Naive B cell (primary cell): ENCODE results near the gene NXN. TPM values are rescaled to one million over a fixed set of nuclear protein-coding genes. Genes with fewer than 3 reads are reported as not detected.
A peak's percentile ranks its signal among the peaks of the same experiment; 100 is the strongest.
"Not testable (repeated sequence)": the region's sequence is repeated elsewhere in the genome, so short reads cannot be mapped to it uniquely, and the experiment has no call there.

Experiments used
- ATAC-seq, 2 donors: fragments of 150-1000 bp; cut with Tn5 transposase; 2 replicates each; pipeline ENCODE4 v1.10.0; 2021; ENCODE audit warnings: low read depth in 2 of 2, mild to moderate bottlenecking in 2 of 2, moderate library complexity in 2 of 2
- DNase-seq: peaks from one replicate; pipeline ENCODE4 v3.0.0; 2022
- H3K27ac Mint-ChIP-seq, 6 donors: one replicate each; pipeline ENCODE4 v1.8.0; 2020 to 2022; ENCODE audit warnings: mild to moderate bottlenecking in 6 of 6, mixed read lengths in 6 of 6, moderate library complexity in 5 of 6, inconsistent platforms in 2 of 6
- H3K27me3 Mint-ChIP-seq, 3 donors: one replicate each; pipeline ENCODE4 v1.8.0; 2021 to 2022; ENCODE audit warnings: mixed read lengths in 3 of 3, mild to moderate bottlenecking in 1 of 3
- H3K36me3 Mint-ChIP-seq, 2 donors: one replicate each; pipeline ENCODE4 v1.8.0; 2020 to 2022; ENCODE audit warnings: mixed read lengths in 2 of 2, inconsistent platforms in 1 of 2, mild to moderate bottlenecking in 1 of 2
- H3K4me1 Mint-ChIP-seq, 3 donors: one replicate each; pipeline ENCODE4 v1.8.0; 2020 to 2022; ENCODE audit warnings: mixed read lengths in 3 of 3, inconsistent platforms in 1 of 3, mild to moderate bottlenecking in 1 of 3, moderate library complexity in 1 of 3
- H3K4me3 Mint-ChIP-seq, 8 donors: one replicate each; pipeline ENCODE4 v1.8.0; 2020 to 2022; ENCODE audit warnings: mild to moderate bottlenecking in 8 of 8, mixed read lengths in 8 of 8, moderate library complexity in 8 of 8, inconsistent platforms in 2 of 8
- H3K9me3 Mint-ChIP-seq, 7 donors: one replicate each; pipeline ENCODE4 v1.8.0; 2020 to 2022; ENCODE audit warnings: mixed read lengths in 7 of 7, mild to moderate bottlenecking in 5 of 7, inconsistent platforms in 2 of 7, moderate library complexity in 1 of 7
- polyA plus RNA-seq, 6 donors: library from polyadenylated mRNA; unstranded; fragments of 300-500 nt; fragmentation: Illumina TruSeq; gene quantifications; one replicate each; pipeline ENCODE4 v1.2.3, GENCODE V29; 2021; ENCODE audit warnings: low read depth in 6 of 6

The NXN gene
- polyA plus RNA-seq, 6 donors from 2014 or later, result 0.36 to 0.40 TPM; not detected in 4

DNA sequence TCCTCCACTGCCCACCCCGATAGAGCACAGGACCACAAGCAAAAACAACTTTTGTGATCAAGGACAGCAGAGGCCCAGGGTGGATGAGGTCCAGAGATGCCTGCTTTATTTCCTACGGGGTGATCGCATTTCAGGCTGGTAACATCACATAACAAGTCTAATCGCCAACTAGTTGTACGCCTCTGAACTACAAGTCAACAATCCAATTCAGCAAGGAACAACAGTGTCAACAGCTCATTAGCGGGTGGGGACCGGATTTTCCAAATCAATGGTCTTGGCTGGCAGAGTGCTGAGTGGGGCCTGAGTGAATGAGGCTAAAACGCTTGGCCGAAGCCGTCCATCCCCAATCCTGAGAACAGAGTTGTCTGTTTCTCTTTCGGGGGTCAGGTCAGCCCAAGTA, 180.3 kb downstream of the NXN start:
- Mint-ChIP-seq H3K36me3 (no peaks in the 10 kb centered on the region), H3K9me3 (no peaks in the 10 kb centered on the region), H3K27ac (no peak overlapping the region), H3K27me3 (no peaks in the 10 kb centered on the region), H3K4me1 (peaks cover 0 to 11% (median 5%) of the 10 kb centered on the region in 3 donors), H3K4me3 (no peak overlapping the region)
- DNase-seq, result no peak
- no peak for ATAC-seq

DNA sequence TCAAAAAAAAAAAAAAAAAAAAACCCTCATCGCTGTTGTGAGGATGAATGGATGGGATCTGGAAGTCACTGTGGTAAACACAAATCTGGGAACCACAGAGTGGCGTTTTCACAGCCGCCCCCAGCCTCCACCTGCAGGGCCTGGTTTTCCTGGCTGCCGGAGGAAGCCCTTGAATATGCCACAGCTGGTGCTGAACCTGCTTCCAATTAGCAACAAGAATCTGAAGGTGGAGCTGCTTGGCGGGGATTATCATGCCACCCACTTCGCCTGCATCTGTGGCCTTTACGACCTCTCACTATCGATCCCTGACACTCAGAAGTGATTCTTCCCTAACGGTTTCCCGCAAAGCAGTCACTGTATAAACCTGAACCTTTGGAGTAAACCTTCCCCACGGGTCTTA, 181.3 kb downstream of the NXN start:
- H3K9me3 Mint-ChIP-seq, result no peaks in the 10 kb centered on the region
- DNase-seq (no peak), ATAC-seq (no peak)
- H3K4me1 Mint-ChIP-seq, result peaks cover 0 to 11% (median 5%) of the 10 kb centered on the region in 3 donors
- H3K27me3 Mint-ChIP-seq, result no peaks in the 10 kb centered on the region
- no peak overlapping the region for H3K4me3 Mint-ChIP-seq
- H3K27ac Mint-ChIP-seq, result no peak overlapping the region
- no peaks in the 10 kb centered on the region for H3K36me3 Mint-ChIP-seq

DNA sequence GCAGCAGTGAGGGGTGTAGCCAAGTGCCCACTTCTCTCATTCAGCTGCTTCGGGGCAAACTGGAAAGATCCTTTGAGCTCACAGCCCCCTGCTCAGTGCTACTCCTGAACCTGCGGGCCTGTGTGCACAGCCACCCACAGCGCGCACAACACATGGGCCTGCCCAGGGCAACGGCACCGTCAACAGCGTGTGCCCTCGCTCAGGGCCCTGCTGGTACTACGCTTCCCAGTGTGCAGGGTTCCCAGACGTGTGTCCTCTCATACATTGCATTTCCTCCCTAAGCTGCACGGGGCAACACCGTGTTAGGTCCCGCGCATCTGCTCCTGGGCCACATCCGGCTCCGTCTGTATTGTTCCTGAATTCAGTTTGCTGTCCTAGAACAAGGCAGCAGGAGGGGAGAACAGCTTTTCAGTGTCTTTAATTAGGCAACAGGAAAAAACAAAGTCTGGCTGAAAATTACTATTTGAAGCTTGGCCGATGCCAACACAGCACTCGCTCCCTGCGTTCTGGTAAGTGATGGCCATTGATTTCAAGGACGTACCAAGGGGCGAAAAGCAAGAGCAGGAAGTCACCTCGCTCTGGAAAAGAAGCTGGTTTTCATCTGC, 182.2 kb downstream of the NXN start:
- Mint-ChIP-seq H3K27ac (peak overlapping the region in 1 of 6 donors; percentile 70), H3K36me3 (no peaks in the 10 kb centered on the region), H3K27me3 (no peaks in the 10 kb centered on the region), H3K9me3 (no peaks in the 10 kb centered on the region), H3K4me1 (peaks cover 0 to 11% (median 5%) of the 10 kb centered on the region in 3 donors), H3K4me3 (no peak overlapping the region)
- no peak for ATAC-seq
- no peak for DNase-seq

DNA sequence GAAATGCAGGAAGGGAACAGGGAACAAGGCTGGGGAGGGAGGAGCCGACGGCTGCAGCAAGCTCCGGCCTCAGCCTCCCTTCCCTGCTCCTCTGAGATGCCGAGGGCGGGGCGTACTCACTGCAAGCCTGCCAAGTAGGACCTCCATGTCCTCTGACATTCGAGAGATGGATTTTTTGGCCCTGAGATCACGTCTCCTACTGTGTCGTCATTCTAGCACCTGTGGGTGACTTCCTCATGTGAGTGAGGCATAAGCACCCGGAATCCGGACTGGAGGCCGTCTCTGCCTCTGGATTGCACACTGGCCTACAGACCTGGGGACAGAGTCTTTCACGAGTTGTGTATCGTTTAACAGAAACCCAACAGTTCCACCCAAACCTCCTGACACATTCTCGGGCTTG, 183.0 kb downstream of the NXN start:
- no peak for DNase-seq
- no peak overlapping the region for H3K4me3 Mint-ChIP-seq
- H3K4me1 Mint-ChIP-seq, result peaks cover 0 to 11% (median 5%) of the 10 kb centered on the region in 3 donors
- no peak for ATAC-seq
- no peaks in the 10 kb centered on the region for H3K9me3 Mint-ChIP-seq
- H3K27me3 Mint-ChIP-seq, result no peaks in the 10 kb centered on the region
- H3K27ac Mint-ChIP-seq, result peak overlapping the region in 3 of 6 donors; percentile 18 to 89 (median 22)
- H3K36me3 Mint-ChIP-seq, result no peaks in the 10 kb centered on the region

DNA sequence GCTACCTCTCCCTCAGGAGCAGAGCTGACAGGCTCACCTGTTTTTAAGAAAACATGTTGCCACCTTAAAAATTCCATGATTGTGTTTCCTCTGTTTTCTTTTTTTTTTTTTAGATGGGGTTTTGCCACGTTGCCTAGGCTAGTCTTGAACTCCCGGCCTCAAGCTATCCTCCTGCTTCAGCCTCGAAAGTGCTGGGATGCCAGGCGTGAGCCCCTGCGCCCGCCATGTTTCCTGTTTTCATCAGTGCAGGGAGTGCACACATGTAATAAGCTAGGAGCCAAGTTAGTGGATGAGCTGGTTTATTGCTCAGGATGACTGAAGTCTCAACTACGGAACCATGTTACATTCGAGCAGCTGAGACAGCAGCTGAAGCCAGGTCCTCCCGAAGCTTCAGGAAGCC, 183.9 kb downstream of the NXN start:
- peak overlapping the region in 2 of 6 donors; percentile 15 to 44 for H3K27ac Mint-ChIP-seq
- no peaks in the 10 kb centered on the region for H3K9me3 Mint-ChIP-seq
- no peaks in the 10 kb centered on the region for H3K27me3 Mint-ChIP-seq
- ATAC-seq (no peak), DNase-seq (no peak)
- peak overlapping the region in 1 of 8 donors; percentile 37 for H3K4me3 Mint-ChIP-seq
- H3K36me3 Mint-ChIP-seq, result peaks cover 7% of the 10 kb centered on the region in 2 donors
- H3K4me1 Mint-ChIP-seq, result peaks cover 0 to 13% (median 10%) of the 10 kb centered on the region in 3 donors

DNA sequence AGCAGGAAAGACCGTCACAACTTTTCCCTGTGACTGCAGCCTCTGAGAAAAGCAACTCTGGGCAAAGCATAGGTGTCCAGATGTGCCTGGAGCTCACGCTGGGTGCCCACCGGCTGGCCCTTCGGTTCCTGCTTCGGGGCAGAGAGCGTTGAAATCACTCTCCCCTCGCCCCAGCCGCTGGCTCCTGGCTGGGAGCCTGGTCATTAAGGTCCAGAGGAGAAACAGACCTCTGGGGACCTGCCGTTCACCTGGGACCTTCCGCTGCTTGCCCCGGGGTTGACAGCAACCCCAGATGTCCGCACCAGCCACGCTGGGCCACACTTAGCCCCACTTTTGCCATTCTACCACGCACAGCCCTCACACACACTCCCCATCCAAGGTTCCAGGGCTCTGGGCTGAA, 184.3 kb downstream of the NXN start:
- Mint-ChIP-seq H3K36me3 (peaks cover 7 to 8% of the 10 kb centered on the region in 2 donors), H3K27ac (peak overlapping the region in 2 of 6 donors; percentile 44 to 56), H3K9me3 (no peaks in the 10 kb centered on the region), H3K27me3 (no peaks in the 10 kb centered on the region), H3K4me1 (peaks cover 0 to 13% (median 10%) of the 10 kb centered on the region in 3 donors), H3K4me3 (no peak overlapping the region)
- DNase-seq, result no peak
- no peak for ATAC-seq

DNA sequence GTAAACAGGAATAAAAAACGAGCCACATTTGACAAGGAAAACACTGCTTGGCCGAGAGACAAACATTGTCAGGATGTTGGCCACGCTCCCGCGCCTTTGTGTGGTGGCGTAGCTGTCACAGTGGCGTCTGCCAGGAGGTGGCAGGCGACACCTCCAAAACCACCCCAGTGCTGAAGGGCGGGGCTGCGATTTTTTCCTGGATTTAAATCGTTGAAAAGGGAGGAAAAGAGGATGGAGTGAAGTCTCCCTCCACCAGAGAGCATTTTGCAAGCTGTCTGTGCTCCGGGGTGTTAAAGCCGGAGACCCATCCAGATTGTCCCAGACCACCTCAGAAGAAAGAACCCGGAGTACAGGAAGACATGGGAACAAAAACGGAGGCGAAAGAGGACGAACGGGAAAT, 184.7 kb downstream of the NXN start:
- peaks cover 7 to 8% of the 10 kb centered on the region in 2 donors for H3K36me3 Mint-ChIP-seq
- H3K4me3 Mint-ChIP-seq, result peak overlapping the region in 4 of 8 donors; percentile 24 to 52 (median 38)
- H3K27ac Mint-ChIP-seq, result peak overlapping the region in 4 of 6 donors; percentile 42 to 87 (median 64)
- peak; percentile 76 to 85 for ATAC-seq
- peak; percentile 24 for DNase-seq
- H3K9me3 Mint-ChIP-seq, result no peaks in the 10 kb centered on the region
- peaks cover 0 to 13% (median 10%) of the 10 kb centered on the region in 3 donors for H3K4me1 Mint-ChIP-seq
- H3K27me3 Mint-ChIP-seq, result no peaks in the 10 kb centered on the region

DNA sequence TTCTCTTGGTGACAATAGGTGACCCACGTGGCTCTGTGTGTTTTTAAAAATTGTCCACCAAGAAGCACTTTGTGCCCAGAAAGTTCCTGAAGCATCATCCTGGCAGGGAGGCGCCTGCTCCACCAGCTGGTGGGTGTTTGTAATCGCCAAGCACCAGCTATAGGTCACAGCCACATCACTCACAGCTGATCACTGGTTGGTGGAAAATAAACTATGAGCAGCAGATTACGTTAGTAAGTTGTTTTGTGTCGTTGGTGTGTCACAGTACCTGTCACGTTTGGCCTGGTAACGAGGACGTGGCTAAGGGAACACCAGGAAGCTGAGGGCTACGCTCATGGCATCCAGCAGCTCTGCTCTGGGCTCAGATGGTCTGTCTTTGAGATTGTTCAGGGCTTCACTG, 187.3 kb downstream of the NXN start:
- Mint-ChIP-seq H3K4me3 (no peak overlapping the region), H3K4me1 (peaks cover 1 to 13% (median 12%) of the 10 kb centered on the region in 3 donors), H3K27me3 (no peaks in the 10 kb centered on the region), H3K36me3 (peaks cover 11 to 14% of the 10 kb centered on the region in 2 donors), H3K9me3 (no peaks in the 10 kb centered on the region), H3K27ac (peak overlapping the region in 1 of 6 donors; percentile 33)
- DNase-seq (no peak), ATAC-seq (no peak)

DNA sequence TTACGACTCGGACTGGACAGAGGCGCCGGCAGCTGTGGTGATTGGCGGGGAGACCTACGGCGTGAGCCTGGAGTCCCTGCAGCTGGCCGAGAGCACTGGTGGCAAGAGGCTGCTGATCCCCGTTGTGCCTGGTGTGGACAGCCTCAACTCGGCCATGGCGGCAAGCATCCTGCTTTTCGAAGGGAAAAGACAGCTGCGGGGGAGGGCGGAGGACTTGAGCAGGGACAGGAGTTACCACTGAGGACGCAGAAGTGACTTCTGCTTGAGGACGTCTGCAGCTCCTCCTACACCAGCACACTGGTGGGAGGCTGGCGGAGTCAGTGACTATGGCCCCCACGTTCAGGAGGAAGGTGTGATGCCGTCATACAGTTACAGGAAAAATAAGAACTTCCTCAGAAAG, 187.7 kb downstream of the NXN start:
- ATAC-seq (no peak), DNase-seq (no peak)
- peaks cover 14 to 16% of the 10 kb centered on the region in 2 donors for H3K36me3 Mint-ChIP-seq
- H3K27ac Mint-ChIP-seq, result no peak overlapping the region
- H3K9me3 Mint-ChIP-seq, result no peaks in the 10 kb centered on the region
- peaks cover 5 to 15% (median 13%) of the 10 kb centered on the region in 3 donors for H3K4me1 Mint-ChIP-seq
- H3K27me3 Mint-ChIP-seq, result no peaks in the 10 kb centered on the region
- peak overlapping the region in 1 of 8 donors; percentile 60 for H3K4me3 Mint-ChIP-seq

DNA sequence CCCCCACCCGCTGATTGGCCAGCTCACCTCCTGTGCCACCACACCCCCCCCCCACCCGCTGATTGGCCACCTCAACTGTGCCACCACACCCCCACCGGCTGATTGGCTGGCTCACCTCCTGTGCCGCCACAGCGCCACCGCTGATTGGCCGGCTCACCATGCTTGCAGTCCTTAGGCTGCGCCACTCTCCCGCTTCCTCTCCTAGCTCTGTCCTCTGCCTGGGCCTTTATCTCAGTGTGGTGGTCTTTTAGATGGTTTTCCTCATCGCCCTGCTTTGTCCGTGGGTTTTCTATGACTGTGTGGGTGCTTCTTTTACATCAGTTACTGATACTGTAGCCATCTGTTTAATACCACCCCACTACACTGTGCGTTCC, 188.7 kb downstream of the NXN start:
- Mint-ChIP-seq H3K27ac (peak overlapping the region in 1 of 6 donors; percentile 74), H3K4me1 (peaks cover 5 to 15% (median 10%) of the 10 kb centered on the region in 3 donors), H3K36me3 (peaks cover 14 to 16% of the 10 kb centered on the region in 2 donors)
- H3K4me3 Mint-ChIP-seq, DNase-seq, H3K27me3 Mint-ChIP-seq, H3K9me3 Mint-ChIP-seq, ATAC-seq: not testable (repeated sequence)

DNA sequence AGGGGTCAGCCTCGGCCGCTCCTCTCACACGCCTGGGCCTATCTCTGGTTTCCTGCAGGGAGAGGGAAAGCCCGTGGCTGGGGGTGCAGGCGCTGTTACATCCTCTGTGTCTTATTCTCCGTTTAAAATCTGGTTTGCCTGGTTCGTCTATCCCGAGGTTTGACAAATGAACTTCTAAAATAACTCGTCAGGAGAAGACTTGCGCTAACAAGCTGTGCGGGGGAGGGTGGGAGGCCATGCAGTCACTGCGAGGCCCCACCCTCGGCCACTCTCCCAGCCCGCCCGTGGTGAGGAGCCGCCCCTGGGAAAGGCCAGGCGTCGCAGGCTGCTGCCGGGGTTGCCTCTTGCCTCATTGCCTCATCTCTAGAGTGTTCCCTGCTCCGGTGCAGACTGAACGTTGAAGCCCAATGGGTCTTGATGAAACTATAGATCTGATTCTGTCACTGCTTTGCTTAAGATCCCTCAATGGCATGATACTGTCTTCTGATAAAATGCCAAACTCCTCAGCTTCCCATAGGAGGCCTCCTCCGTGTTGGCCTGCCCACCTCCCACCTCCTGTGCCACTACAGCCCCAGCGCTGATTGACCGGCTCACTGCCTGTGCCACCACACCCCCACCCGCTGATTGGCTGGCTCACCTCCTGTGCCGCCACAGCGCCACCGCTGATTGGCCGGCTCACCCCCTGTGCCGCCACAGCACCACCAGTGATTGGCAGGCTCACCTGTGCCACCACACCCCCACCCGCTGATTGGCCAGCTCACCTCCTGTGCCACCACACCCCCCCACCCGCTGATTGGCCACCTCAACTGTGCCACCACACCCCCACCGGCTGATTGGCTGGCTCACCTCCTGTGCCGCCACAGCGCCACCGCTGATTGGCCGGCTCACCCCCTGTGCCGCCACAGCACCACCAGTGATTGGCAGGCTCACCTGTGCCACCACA, 189.4 kb downstream of the NXN start:
- not testable (repeated sequence) for H3K27ac Mint-ChIP-seq, H3K4me3 Mint-ChIP-seq, DNase-seq, H3K9me3 Mint-ChIP-seq, ATAC-seq, H3K27me3 Mint-ChIP-seq
- peaks cover 5 to 15% (median 10%) of the 10 kb centered on the region in 3 donors for H3K4me1 Mint-ChIP-seq
- peaks cover 14 to 16% of the 10 kb centered on the region in 2 donors for H3K36me3 Mint-ChIP-seq

DNA sequence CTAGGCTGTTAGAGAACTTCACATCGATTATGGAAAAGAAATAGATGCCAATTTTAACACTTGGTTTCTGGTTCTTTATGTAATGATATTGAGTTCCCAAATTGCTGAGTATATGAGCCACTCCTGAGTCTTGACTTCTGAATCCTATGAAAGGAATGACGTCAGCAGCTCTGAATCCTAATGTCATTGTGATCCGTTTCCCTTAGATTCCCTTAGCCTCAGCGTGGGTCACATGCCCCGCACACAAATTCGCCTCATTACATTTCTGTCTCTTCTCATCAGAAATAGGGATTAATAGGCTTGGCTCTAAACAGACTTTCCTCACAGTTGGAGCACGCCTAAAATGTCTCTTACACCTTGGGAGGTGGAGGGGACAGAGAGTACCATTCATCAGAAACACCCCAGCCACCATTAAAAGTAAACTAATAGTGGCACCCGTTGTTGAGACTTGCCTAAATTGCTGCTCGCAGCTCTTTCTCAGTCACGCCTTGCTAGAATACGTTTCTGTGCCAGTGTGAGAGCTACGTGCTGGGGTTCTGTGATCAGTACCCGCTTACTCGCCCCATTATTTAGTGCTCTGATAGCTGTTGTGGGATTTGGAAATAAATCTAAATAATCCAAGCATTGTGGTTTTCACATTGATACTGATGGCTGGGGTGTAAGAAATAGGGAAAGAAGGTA, 190.3 kb downstream of the NXN start:
- peaks cover 14 to 16% of the 10 kb centered on the region in 2 donors for H3K36me3 Mint-ChIP-seq
- no peaks in the 10 kb centered on the region for H3K27me3 Mint-ChIP-seq
- H3K27ac Mint-ChIP-seq, result peak overlapping the region in 1 of 6 donors; percentile 33
- no peak overlapping the region for H3K4me3 Mint-ChIP-seq
- no peaks in the 10 kb centered on the region for H3K9me3 Mint-ChIP-seq
- no peak for DNase-seq
- H3K4me1 Mint-ChIP-seq, result peaks cover 5 to 9% (median 8%) of the 10 kb centered on the region in 3 donors
- no peak for ATAC-seq

DNA sequence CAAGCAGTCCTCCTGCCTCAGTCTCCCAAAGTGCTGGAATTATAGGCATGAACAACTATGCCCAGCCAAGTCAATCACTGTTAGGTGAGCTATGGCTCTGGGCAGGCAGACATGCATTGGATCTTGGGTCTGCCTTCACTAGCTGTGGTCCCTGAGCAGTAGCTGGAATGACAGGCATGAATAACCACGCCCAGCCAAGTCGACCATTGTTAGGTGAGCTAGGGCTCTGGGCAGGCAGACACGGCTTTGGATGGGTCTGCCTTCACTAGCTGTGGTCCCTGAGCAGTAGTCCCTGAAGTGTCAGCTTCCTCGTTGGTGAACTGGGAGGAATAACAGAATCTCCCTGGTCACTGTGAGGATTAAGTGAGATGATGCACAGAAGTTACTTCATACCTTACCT, 191.0 kb downstream of the NXN start:
- Mint-ChIP-seq H3K4me3 (no peak overlapping the region), H3K36me3 (peaks cover 14 to 16% of the 10 kb centered on the region in 2 donors), H3K9me3 (no peaks in the 10 kb centered on the region), H3K4me1 (peaks cover 9 to 13% (median 9%) of the 10 kb centered on the region in 3 donors), H3K27ac (no peak overlapping the region), H3K27me3 (no peaks in the 10 kb centered on the region)
- DNase-seq (no peak), ATAC-seq (no peak)
